Measurements from ENCODE around the gene ARSJ. TPM values are rescaled to one million over a fixed set of nuclear protein-coding genes. Genes with fewer than 3 reads are reported as not detected.
"Not testable (repeated sequence)": the region's sequence is repeated elsewhere in the genome, so short reads cannot be mapped to it uniquely, and the experiment has no call there.

The ARSJ gene
- total RNA-seq, 5 donors from 2014 or later (not counting 1 experiment from before 2014, with no cell fraction given): 0.16 to 0.26 (median 0.20) TPM; not detected in 2

DNA sequence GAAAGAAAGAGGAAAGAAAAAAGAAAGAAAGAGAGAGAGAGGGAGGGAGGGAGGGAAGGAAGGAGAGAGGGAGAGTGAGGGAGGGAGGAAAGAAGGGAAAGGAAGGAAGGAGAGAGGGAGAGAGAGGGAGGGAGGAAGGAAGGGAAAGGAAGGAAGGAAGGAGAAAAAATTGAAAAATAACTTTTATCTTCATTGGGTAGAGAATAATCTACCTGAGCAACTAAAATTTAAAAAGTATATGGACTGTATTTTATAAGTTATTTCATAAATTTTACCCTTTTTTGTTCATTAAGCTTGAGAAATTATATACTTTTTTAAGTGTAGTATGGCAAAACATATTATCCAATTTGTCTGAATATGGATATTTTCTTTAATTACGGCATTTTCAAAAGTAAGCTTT, 32.0 kb downstream of the ARSJ start:
- H3K36me3 Mint-ChIP-seq: no peaks in the 10 kb centered on the region
- peaks cover 3 to 7% of the 10 kb centered on the region in 2 experiments for H3K4me1 ChIP-seq (ENCODE audit: control insufficient read depth in 1 of 2, extremely low read depth in 1 of 2, insufficient read depth in 2 of 2, low read length in 2 of 2)
- no peak overlapping the region for H3K27ac Mint-ChIP-seq
- H3K4me3 Mint-ChIP-seq: no peak overlapping the region
- ATAC-seq (replicated peaks in 1 of 4): no peak
- no peaks in the 10 kb centered on the region for H3K27me3 Mint-ChIP-seq
- no peak overlapping the region for H3K27ac ChIP-seq (ENCODE audit: low read length)
- no peak overlapping the region for H3K4me3 ChIP-seq (ENCODE audit: control insufficient read depth in 1 of 2, extremely low read depth in 1 of 2, low read length in 1 of 2)
- H3K4me1 Mint-ChIP-seq: peaks cover 19 to 21% (median 20%) of the 10 kb centered on the region in 3 donors
- WGBS (ENCODE audit: insufficient coverage): no CpG with 5 or more reads among the region's 1 CpG
- H3K36me3 ChIP-seq (ENCODE audit: control insufficient read depth in 2 of 2, extremely low read depth in 1 of 2, insufficient read depth in 1 of 2, low read length in 1 of 2): no peaks in the 10 kb centered on the region
- H3K27me3 ChIP-seq (replicated peaks in 1 of 2; ENCODE audit: control insufficient read depth in 2 of 2, extremely low read depth in 1 of 2, insufficient read depth in 2 of 2, low read length in 1 of 2): peaks cover 0 to 3% of the 10 kb centered on the region in 2 experiments
- no peaks in the 10 kb centered on the region for H3K9me3 ChIP-seq
- no peak for DNase-seq
- no peaks in the 10 kb centered on the region for H3K9me3 Mint-ChIP-seq
- ChIA-PET POLR2A (no interaction called here), CTCF (interaction anchor here in 1 of 2 donors (0.6 kb wide), 1 partner anchor 737 kb away, joined by 4 read pairs; no protein-coding TSS in a partner anchor)

- H3K4me1 Mint-ChIP-seq: peaks cover 14 to 16% (median 14%) of the 10 kb centered on the region in 3 donors
- no peak overlapping the region for H3K4me3 Mint-ChIP-seq
- DNase-seq: no peak
- H3K27me3 Mint-ChIP-seq: no peaks in the 10 kb centered on the region
- WGBS (ENCODE audit: insufficient coverage): 100% methylated on average over 1 of the region's 1 CpG
- ChIA-PET POLR2A (no interaction called here), CTCF (no interaction called here)
- no peak for ATAC-seq (replicated peaks in 1 of 4)
- Histone ChIP-seq H3K36me3 (ENCODE audit: control insufficient read depth in 2 of 2, extremely low read depth in 1 of 2, insufficient read depth in 1 of 2, low read length in 1 of 2) (no peaks in the 10 kb centered on the region), H3K4me1 (ENCODE audit: control insufficient read depth in 1 of 2, extremely low read depth in 1 of 2, insufficient read depth in 2 of 2, low read length in 2 of 2) (peaks cover 3 to 7% of the 10 kb centered on the region in 2 experiments), H3K4me3 (ENCODE audit: control insufficient read depth in 1 of 2, extremely low read depth in 1 of 2, low read length in 1 of 2) (no peak overlapping the region), H3K27ac (ENCODE audit: low read length) (no peak overlapping the region), H3K27me3 (replicated peaks in 1 of 2; ENCODE audit: control insufficient read depth in 2 of 2, extremely low read depth in 1 of 2, insufficient read depth in 2 of 2, low read length in 1 of 2) (peaks cover 0 to 3% of the 10 kb centered on the region in 2 experiments), H3K9me3 (no peaks in the 10 kb centered on the region)
- H3K9me3 Mint-ChIP-seq: no peaks in the 10 kb centered on the region
- no peaks in the 10 kb centered on the region for H3K36me3 Mint-ChIP-seq
- no peak overlapping the region for H3K27ac Mint-ChIP-seq
Observed at GRCh38 chr4:113945906-113946305, 33.5 kb downstream of the ARSJ start.

DNA sequence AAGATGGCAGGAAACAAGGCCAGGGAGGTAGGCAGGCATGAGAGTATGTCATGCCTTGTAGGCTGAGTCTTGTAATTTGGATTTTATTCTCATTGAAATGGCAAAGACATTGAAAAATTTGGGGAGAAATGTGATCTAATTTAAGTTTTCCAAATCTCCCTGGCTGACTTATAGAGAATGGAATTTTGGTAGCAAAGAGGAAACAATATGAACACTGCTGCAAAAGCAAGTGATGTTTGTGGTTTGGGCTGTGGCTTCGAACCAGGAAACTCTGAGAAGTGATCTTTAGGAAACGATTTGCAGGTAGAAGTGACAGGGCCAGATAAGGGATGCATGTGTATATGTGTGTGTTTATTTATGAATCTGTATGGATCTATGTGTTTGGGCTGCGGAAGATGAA, 35.6 kb downstream of the ARSJ start:
- DNase-seq (peak in 2 of 35 experiments; percentile 9 to 14), ATAC-seq (replicated peaks in 1 of 4) (no peak)
- CTCF ChIA-PET: no interaction called here
- 4% methylated on average over 2 of the region's 3 CpGs for WGBS (ENCODE audit: insufficient coverage)
- H3K36me3 Mint-ChIP-seq: no peaks in the 10 kb centered on the region
- POLR2A ChIA-PET: no interaction called here
- no peak overlapping the region for H3K4me3 Mint-ChIP-seq
- peaks cover 3 to 7% of the 10 kb centered on the region in 2 experiments for H3K4me1 ChIP-seq (ENCODE audit: control insufficient read depth in 1 of 2, extremely low read depth in 1 of 2, insufficient read depth in 2 of 2, low read length in 2 of 2)
- no peaks in the 10 kb centered on the region for H3K27me3 Mint-ChIP-seq
- no peak overlapping the region for H3K27ac Mint-ChIP-seq
- no peak overlapping the region for H3K27ac ChIP-seq (ENCODE audit: low read length)
- H3K9me3 ChIP-seq: no peaks in the 10 kb centered on the region
- peaks cover 0 to 3% of the 10 kb centered on the region in 2 experiments for H3K27me3 ChIP-seq (replicated peaks in 1 of 2; ENCODE audit: control insufficient read depth in 2 of 2, extremely low read depth in 1 of 2, insufficient read depth in 2 of 2, low read length in 1 of 2)
- H3K36me3 ChIP-seq (ENCODE audit: control insufficient read depth in 2 of 2, extremely low read depth in 1 of 2, insufficient read depth in 1 of 2, low read length in 1 of 2): no peaks in the 10 kb centered on the region
- peaks cover 14 to 16% (median 15%) of the 10 kb centered on the region in 3 donors for H3K4me1 Mint-ChIP-seq
- H3K9me3 Mint-ChIP-seq: no peaks in the 10 kb centered on the region
- no peak overlapping the region for H3K4me3 ChIP-seq (ENCODE audit: control insufficient read depth in 1 of 2, extremely low read depth in 1 of 2, low read length in 1 of 2)

DNA sequence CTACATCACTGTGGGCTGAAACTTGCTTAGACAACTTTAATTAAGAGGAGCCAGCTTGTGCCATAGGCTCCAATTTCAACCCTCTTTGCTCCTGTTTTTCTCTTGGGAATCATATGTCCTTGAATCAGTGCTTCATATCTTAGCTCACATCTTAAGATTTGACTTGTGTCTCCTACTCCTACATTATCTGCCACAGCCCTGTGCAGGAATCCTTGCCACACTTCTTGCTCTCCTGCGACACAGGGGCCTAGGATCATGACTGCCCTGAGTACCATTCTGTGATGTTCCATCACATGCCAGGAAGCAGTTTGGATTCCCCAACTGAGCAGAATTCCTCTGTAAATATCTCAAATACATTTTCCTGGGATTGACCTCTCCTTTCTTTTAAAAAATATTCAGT, 36.4 kb downstream of the ARSJ start:
- 94% methylated on average over 1 of the region's 1 CpG for WGBS (ENCODE audit: insufficient coverage)

GRCh38 chr4:113941836-113942235, 37.6 kb downstream of the ARSJ start:
- H3K27ac Mint-ChIP-seq: no peak overlapping the region
- Histone ChIP-seq H3K4me3 (ENCODE audit: control insufficient read depth in 1 of 2, extremely low read depth in 1 of 2, low read length in 1 of 2) (no peak overlapping the region), H3K4me1 (ENCODE audit: control insufficient read depth in 1 of 2, extremely low read depth in 1 of 2, insufficient read depth in 2 of 2, low read length in 2 of 2) (peaks cover 3 to 7% of the 10 kb centered on the region in 2 experiments), H3K9me3 (no peaks in the 10 kb centered on the region), H3K36me3 (ENCODE audit: control insufficient read depth in 2 of 2, extremely low read depth in 1 of 2, insufficient read depth in 1 of 2, low read length in 1 of 2) (no peaks in the 10 kb centered on the region), H3K27ac (ENCODE audit: low read length) (no peak overlapping the region), H3K27me3 (replicated peaks in 1 of 2; ENCODE audit: control insufficient read depth in 2 of 2, extremely low read depth in 1 of 2, insufficient read depth in 2 of 2, low read length in 1 of 2) (no peaks in the 10 kb centered on the region)
- no peaks in the 10 kb centered on the region for H3K9me3 Mint-ChIP-seq
- no CpG with 5 or more reads among the region's 1 CpG for WGBS (ENCODE audit: insufficient coverage)
- H3K4me3 Mint-ChIP-seq: no peak overlapping the region
- H3K36me3 Mint-ChIP-seq: no peaks in the 10 kb centered on the region
- peaks cover 14 to 16% (median 15%) of the 10 kb centered on the region in 3 donors for H3K4me1 Mint-ChIP-seq
- POLR2A ChIA-PET: no interaction called here
- CTCF ChIA-PET: no interaction called here
- ATAC-seq (replicated peaks in 1 of 4): no peak
- no peak for DNase-seq
- H3K27me3 Mint-ChIP-seq: no peaks in the 10 kb centered on the region

More for the DNA sequence above, 36.4 kb downstream of the ARSJ start:
- Mint-ChIP-seq H3K27me3 (no peaks in the 10 kb centered on the region), H3K27ac (no peak overlapping the region), H3K4me3 (no peak overlapping the region), H3K36me3 (no peaks in the 10 kb centered on the region), H3K9me3 (no peaks in the 10 kb centered on the region), H3K4me1 (peaks cover 14 to 16% (median 15%) of the 10 kb centered on the region in 3 donors)
- peaks cover 0 to 3% of the 10 kb centered on the region in 2 experiments for H3K27me3 ChIP-seq (replicated peaks in 1 of 2; ENCODE audit: control insufficient read depth in 2 of 2, extremely low read depth in 1 of 2, insufficient read depth in 2 of 2, low read length in 1 of 2)
- no peaks in the 10 kb centered on the region for H3K36me3 ChIP-seq (ENCODE audit: control insufficient read depth in 2 of 2, extremely low read depth in 1 of 2, insufficient read depth in 1 of 2, low read length in 1 of 2)
- POLR2A ChIA-PET: interaction anchor here in 1 of 2 donors (0.6 kb wide), 1 partner anchor 109 kb away, joined by 5 read pairs; no protein-coding TSS in a partner anchor
- no peak for DNase-seq
- H3K4me1 ChIP-seq (ENCODE audit: control insufficient read depth in 1 of 2, extremely low read depth in 1 of 2, insufficient read depth in 2 of 2, low read length in 2 of 2): peaks cover 3 to 7% of the 10 kb centered on the region in 2 experiments
- no peak for ATAC-seq (replicated peaks in 1 of 4)
- no peaks in the 10 kb centered on the region for H3K9me3 ChIP-seq
- H3K27ac ChIP-seq (ENCODE audit: low read length): no peak overlapping the region
- CTCF ChIA-PET: no interaction called here
- H3K4me3 ChIP-seq (ENCODE audit: control insufficient read depth in 1 of 2, extremely low read depth in 1 of 2, low read length in 1 of 2): no peak overlapping the region

GRCh38 chr4:113940103-113940502, 39.3 kb downstream of the ARSJ start:
- H3K36me3 Mint-ChIP-seq; CTCF ChIA-PET; H3K36me3 ChIP-seq (ENCODE audit: control insufficient read depth in 2 of 2, extremely low read depth in 1 of 2, insufficient read depth in 1 of 2, low read length in 1 of 2); DNase-seq; H3K4me3 Mint-ChIP-seq; H3K27me3 ChIP-seq (replicated peaks in 1 of 2; ENCODE audit: control insufficient read depth in 2 of 2, extremely low read depth in 1 of 2, insufficient read depth in 2 of 2, low read length in 1 of 2); POLR2A ChIA-PET; H3K27me3 Mint-ChIP-seq; H3K27ac ChIP-seq (ENCODE audit: low read length); H3K4me3 ChIP-seq (ENCODE audit: control insufficient read depth in 1 of 2, extremely low read depth in 1 of 2, low read length in 1 of 2); H3K4me1 ChIP-seq (ENCODE audit: control insufficient read depth in 1 of 2, extremely low read depth in 1 of 2, insufficient read depth in 2 of 2, low read length in 2 of 2); ATAC-seq (replicated peaks in 1 of 4); H3K9me3 Mint-ChIP-seq; H3K9me3 ChIP-seq; H3K27ac Mint-ChIP-seq: not testable (repeated sequence)
- H3K4me1 Mint-ChIP-seq: peaks cover 14 to 16% (median 15%) of the 10 kb centered on the region in 3 donors
- 90% methylated on average over 2 of the region's 2 CpGs for WGBS (ENCODE audit: insufficient coverage)

- Histone ChIP-seq H3K36me3 (ENCODE audit: control insufficient read depth in 2 of 2, extremely low read depth in 1 of 2, insufficient read depth in 1 of 2, low read length in 1 of 2) (no peaks in the 10 kb centered on the region), H3K4me1 (ENCODE audit: control insufficient read depth in 1 of 2, extremely low read depth in 1 of 2, insufficient read depth in 2 of 2, low read length in 2 of 2) (no peaks in the 10 kb centered on the region), H3K27ac (ENCODE audit: low read length) (no peak overlapping the region), H3K4me3 (ENCODE audit: control insufficient read depth in 1 of 2, extremely low read depth in 1 of 2, low read length in 1 of 2) (no peak overlapping the region), H3K9me3 (no peaks in the 10 kb centered on the region), H3K27me3 (replicated peaks in 1 of 2; ENCODE audit: control insufficient read depth in 2 of 2, extremely low read depth in 1 of 2, insufficient read depth in 2 of 2, low read length in 1 of 2) (no peaks in the 10 kb centered on the region)
- DNase-seq (no peak), ATAC-seq (replicated peaks in 1 of 4) (no peak)
- CTCF ChIA-PET: no interaction called here
- H3K36me3 Mint-ChIP-seq: no peaks in the 10 kb centered on the region
- H3K9me3 Mint-ChIP-seq: no peaks in the 10 kb centered on the region
- H3K4me3 Mint-ChIP-seq: no peak overlapping the region
- H3K27ac Mint-ChIP-seq: no peak overlapping the region
- POLR2A ChIA-PET: no interaction called here
- no peaks in the 10 kb centered on the region for H3K27me3 Mint-ChIP-seq
- peaks cover 0 to 1% (median 0%) of the 10 kb centered on the region in 3 donors for H3K4me1 Mint-ChIP-seq
Observed at GRCh38 chr4:113935190-113935589, 44.3 kb downstream of the ARSJ start.

Measured in T-cell (primary cell).